Osteoblast (primary cell): Measurements from ENCODE around the gene GABRG2. TPM values are rescaled to one million over a fixed set of nuclear protein-coding genes. Genes with fewer than 3 reads are reported as not detected.

Source experiments
- DNase-seq: peaks from one replicate; pipeline ENCODE4 v3.0.0; 2011; ENCODE audit warnings: low spot score, mixed read lengths; ENCODE audit not compliant: insufficient read length; ENCODE audit errors: missing footprints
- H2AFZ ChIP-seq: 2 replicates; pipeline ENCODE4 v1.6.0; 2011; ENCODE audit warnings: mild to moderate bottlenecking, low read length
- H3K27ac ChIP-seq: 2 replicates; pipeline ENCODE4 v1.5.1; 2011; ENCODE audit warnings: mild to moderate bottlenecking, low read depth, low read length, moderate library complexity
- H3K27me3 ChIP-seq: 2 replicates; pipeline ENCODE4 v1.6.0; 2012; ENCODE audit warnings: mild to moderate bottlenecking, control low read depth, inconsistent platforms, low read length, moderate library complexity; ENCODE audit not compliant: insufficient read depth
- H3K36me3 ChIP-seq: 2 replicates; pipeline ENCODE4 v1.5.1; 2011; ENCODE audit warnings: mild to moderate bottlenecking, low read length, control low read depth, moderate library complexity; ENCODE audit not compliant: insufficient read depth
- H3K4me1 ChIP-seq: 2 replicates; pipeline ENCODE4 v1.5.1; 2011; ENCODE audit warnings: mild to moderate bottlenecking, low read length, control low read depth, moderate library complexity; ENCODE audit not compliant: insufficient read depth
- H3K4me2 ChIP-seq: 2 replicates; pipeline ENCODE4 v1.6.0; 2011; ENCODE audit warnings: mild to moderate bottlenecking, low read length; ENCODE audit not compliant: insufficient read depth
- H3K4me3 ChIP-seq: fragments of 200-600 bp; sonication (generic); 3 replicates; pipeline ENCODE4 v1.5.1; 2012; ENCODE audit warnings: mild to moderate bottlenecking, low read length, inconsistent platforms; ENCODE audit not compliant: insufficient read depth
- H3K79me2 ChIP-seq: 2 replicates; pipeline ENCODE4 v1.6.0; 2012; ENCODE audit warnings: mild to moderate bottlenecking, low read length, control low read depth, inconsistent platforms; ENCODE audit not compliant: insufficient read depth
- H3K9me3 ChIP-seq: 2 replicates; pipeline ENCODE4 v1.5.1; 2011; ENCODE audit warnings: low read depth, low read length, control low read depth
- H4K20me1 ChIP-seq: 2 replicates; pipeline ENCODE4 v1.6.0; 2012; ENCODE audit warnings: mild to moderate bottlenecking, low read length, control low read depth; ENCODE audit not compliant: insufficient read depth
- CTCF ChIP-seq: IDR thresholded peaks from 2 replicates; pipeline ENCODE4 v1.5.1; 2011; ENCODE audit warnings: mild to moderate bottlenecking, low read depth, low read length, moderate library complexity; ENCODE audit errors: extremely low read depth
- total RNA-seq: library from RNA; depleted of rRNA; stranded (reverse); fragments of >200 nt; gene quantifications from 2 replicates; pipeline ENCODE4 v1.2.3, GENCODE V29; 2012

The GABRG2 gene
- total RNA-seq: not detected in 2 replicates

- Histone ChIP-seq H3K4me1 (no peaks in the 10 kb centered on the region), H3K4me3 (no peak within 1 kb of the TSS), H3K27me3 (no peaks in the 10 kb centered on the region), H3K79me2 (no peaks in the 10 kb centered on the region), H3K27ac (no peak within 1 kb of the TSS), H3K36me3 (no peaks in the 10 kb centered on the region), H2AFZ (no peak within 1 kb of the TSS), H4K20me1 (no peaks in the 10 kb centered on the region), H3K9me3 (peaks cover 2% of the 10 kb centered on the region), H3K4me2 (no peak within 1 kb of the TSS)
- no peak for DNase-seq
- TF ChIP-seq CTCF: no peak
Observed at GRCh38 chr5:162067655-162068411, at the start of gene GABRG2. Gene GABRG2, plus strand, starts transcription at chr5:162067773. Its CDS starts 227 bp downstream, at chr5:162068000.

GRCh38 chr5:162025312-162025711, 42.3 kb upstream of the GABRG2 start:
- no peak overlapping the region for H3K4me3 ChIP-seq
- H3K27me3 ChIP-seq: no peaks in the 10 kb centered on the region
- H3K4me2 ChIP-seq: no peak overlapping the region
- H3K9me3 ChIP-seq: peaks cover 8% of the 10 kb centered on the region
- no peak for DNase-seq
- no peak for TF ChIP-seq CTCF
- H2AFZ ChIP-seq: no peak overlapping the region
- H3K4me1 ChIP-seq: no peaks in the 10 kb centered on the region
- no peaks in the 10 kb centered on the region for H4K20me1 ChIP-seq
- H3K36me3 ChIP-seq: no peaks in the 10 kb centered on the region
- no peaks in the 10 kb centered on the region for H3K79me2 ChIP-seq
- no peak overlapping the region for H3K27ac ChIP-seq

GRCh38 chr5:162026803-162027202, 40.8 kb upstream of the GABRG2 start:
- H3K27ac ChIP-seq: no peak overlapping the region
- H3K9me3 ChIP-seq: no peaks in the 10 kb centered on the region
- no peak for DNase-seq
- H3K4me1 ChIP-seq: no peaks in the 10 kb centered on the region
- H3K27me3 ChIP-seq: no peaks in the 10 kb centered on the region
- H2AFZ ChIP-seq: no peak overlapping the region
- H4K20me1 ChIP-seq: no peaks in the 10 kb centered on the region
- H3K4me2 ChIP-seq: no peak overlapping the region
- no peak overlapping the region for H3K4me3 ChIP-seq
- H3K79me2 ChIP-seq: no peaks in the 10 kb centered on the region
- H3K36me3 ChIP-seq: no peaks in the 10 kb centered on the region
- TF ChIP-seq CTCF: no peak

- Histone ChIP-seq H4K20me1 (no peaks in the 10 kb centered on the region), H2AFZ (no peak overlapping the region), H3K27ac (no peak overlapping the region), H3K4me1 (no peaks in the 10 kb centered on the region), H3K36me3 (no peaks in the 10 kb centered on the region), H3K27me3 (no peaks in the 10 kb centered on the region), H3K9me3 (no peaks in the 10 kb centered on the region), H3K4me2 (no peak overlapping the region), H3K4me3 (no peak overlapping the region), H3K79me2 (no peaks in the 10 kb centered on the region)
- DNase-seq: no peak
- no peak for TF ChIP-seq CTCF
Observed at GRCh38 chr5:162037431-162037830, 30.1 kb upstream of the GABRG2 start.
